HG03439 (cell line): ENCODE measurements around the gene SPTLC3.
A peak's percentile ranks its signal among the peaks of the same experiment; 100 is the strongest.

ENCODE experiments used
- ATAC-seq: cut with Tn5 transposase; IDR thresholded peaks from one replicate; pipeline ENCODE4 v1.9.1; 2021; ENCODE audit warnings: mild to moderate bottlenecking, moderate library complexity; ENCODE audit not compliant: unreplicated experiment

The SPTLC3 gene

GRCh38 chr20:12984069-12984765 is 24.6 kb upstream of the SPTLC3 start:
- ATAC-seq, result no peak

DNA sequence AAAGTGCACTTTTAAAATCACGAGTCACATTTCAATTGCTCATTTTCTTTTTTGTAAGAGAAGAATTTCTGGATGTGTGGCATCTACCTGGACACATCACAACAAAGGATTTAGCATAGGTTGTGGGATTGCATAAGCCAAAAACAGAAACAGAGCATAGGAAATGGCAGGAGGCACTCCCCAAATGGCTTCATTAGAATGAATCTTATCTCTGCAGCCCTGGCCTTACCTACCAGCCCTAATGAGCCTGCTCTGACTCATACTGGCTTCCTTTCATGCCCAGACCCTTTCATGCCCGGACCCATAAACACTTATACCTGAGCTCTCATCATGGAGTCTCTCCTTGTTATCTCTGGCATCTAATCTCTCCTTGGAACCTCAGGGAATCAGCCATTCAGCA is 23.9 kb upstream of the SPTLC3 start:
- no peak for ATAC-seq

- no peak for ATAC-seq
Observed at GRCh38 chr20:12987261-12987660, 21.5 kb upstream of the SPTLC3 start.

GRCh38 chr20:12989586-12990115 is 19.1 kb upstream of the SPTLC3 start:
- ATAC-seq, result no peak

DNA sequence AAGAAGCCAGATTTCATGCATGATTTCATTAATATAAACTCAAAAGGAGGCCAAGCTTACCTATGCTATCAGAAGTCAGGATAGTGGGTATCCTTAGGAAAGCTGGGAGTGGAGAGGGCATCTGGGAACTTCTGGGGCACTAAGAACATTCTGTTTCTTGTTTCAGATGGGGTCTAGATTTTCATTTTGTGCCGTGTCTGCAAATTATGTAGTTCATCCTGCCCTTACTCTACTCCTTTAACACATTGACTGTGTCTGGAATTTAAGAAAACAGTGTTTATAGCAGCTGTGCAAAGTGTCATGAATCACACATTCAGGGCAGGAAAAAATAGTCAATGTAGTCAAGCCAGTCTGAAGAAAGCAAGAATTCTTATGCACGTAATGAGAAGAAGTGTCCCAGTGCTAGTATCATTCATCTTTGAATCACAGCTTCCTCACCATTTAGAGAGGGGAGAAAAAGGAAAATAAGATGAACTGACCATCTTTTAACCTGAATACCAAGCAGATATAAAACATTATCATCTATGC is 11.6 kb upstream of the SPTLC3 start:
- no peak for ATAC-seq

DNA sequence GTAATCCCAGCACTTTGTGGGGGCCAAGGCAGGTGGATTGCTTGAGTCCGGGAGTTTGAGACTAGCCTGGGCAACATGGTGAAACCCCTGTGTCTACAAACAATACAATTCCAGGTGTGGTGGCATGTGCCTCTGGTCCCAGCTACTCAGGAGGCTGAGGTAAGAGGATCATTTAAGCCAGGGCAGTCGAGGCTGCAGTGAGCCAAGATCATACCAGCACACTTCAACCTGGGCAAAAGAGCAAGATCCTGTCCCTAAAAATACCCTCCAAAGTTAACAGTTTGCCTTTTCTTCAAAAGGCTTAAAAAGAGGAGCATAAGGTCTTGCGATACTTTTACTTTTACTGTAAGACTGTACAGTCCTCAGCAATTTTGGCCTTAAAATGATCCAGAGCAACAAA is 10.7 kb upstream of the SPTLC3 start:
- no peak for ATAC-seq

DNA sequence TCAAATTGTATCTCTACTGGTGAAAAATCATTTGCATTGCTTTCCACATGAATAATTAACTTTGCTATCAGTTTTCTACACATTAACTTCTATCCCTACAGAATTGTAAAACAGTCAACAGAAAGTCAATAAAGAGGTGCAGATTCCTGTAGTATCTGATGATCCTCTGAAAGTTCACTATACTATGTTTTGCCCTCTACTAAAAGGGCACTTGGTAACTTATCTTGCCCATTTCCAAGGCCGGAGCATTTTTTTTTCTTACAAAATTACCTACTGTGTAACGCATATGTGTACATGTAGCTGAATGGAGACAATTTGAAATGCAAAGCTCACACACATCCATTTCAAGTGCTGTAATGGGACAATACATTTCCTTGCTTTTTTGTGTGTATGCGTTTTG is 9.6 kb upstream of the SPTLC3 start:
- ATAC-seq, result no peak

DNA sequence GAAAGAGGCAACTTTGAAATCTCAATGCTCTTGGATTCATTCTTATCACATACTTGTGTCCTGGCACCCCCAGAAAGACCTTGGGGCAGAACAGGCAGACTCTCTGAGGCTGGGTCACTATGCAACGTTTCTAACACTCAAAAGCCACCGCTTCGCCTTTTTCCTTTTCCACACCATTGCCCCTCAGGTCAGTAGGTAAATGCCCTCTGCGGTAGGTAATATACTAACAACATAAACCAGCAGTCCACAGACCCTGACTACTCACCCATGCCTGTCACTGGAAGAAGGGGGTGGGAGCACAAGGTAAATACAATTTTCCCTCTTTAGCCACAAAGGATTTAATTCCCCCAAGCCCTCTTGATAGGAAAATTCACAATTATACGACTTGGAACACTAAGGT is 6.5 kb upstream of the SPTLC3 start:
- ATAC-seq, result no peak

DNA sequence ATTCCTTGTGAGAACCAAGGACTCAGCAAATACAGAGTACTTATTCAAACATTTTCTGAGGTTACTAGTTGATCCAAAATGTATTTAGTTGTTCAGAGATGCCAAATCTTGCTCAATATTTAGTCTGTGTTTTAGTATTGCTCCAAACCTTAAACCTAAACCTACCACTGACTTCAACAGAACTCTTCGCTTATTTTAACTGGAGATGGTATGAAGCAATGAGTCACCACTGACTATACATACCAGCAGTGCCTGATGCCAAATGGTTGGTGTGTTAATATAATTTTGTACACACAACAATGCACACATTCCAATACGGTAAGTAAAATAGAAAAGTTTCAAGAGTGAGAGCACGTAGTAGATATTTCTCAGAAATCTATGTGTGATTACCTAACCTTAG is 1.9 kb upstream of the SPTLC3 start:
- no peak for ATAC-seq

DNA sequence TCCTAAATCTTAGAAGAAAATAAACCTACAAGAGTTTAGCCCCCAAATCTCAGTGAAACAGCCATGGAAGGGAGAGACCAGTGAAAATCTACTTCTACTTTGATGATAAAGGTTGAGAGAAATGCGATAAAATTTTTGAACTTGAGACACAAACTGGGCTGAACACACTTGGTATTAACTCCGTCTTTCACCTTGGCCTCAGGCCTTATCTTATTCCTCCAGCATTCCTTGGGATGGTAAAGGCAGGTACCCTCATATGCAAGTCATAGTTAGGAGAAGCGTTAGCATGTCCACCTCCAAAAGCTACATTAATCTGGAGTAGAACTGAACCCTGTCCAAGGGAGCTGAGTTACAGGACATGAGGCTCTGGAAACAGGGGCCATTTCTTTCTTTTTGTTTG is 1.2 kb upstream of the SPTLC3 start:
- no peak for ATAC-seq

DNA sequence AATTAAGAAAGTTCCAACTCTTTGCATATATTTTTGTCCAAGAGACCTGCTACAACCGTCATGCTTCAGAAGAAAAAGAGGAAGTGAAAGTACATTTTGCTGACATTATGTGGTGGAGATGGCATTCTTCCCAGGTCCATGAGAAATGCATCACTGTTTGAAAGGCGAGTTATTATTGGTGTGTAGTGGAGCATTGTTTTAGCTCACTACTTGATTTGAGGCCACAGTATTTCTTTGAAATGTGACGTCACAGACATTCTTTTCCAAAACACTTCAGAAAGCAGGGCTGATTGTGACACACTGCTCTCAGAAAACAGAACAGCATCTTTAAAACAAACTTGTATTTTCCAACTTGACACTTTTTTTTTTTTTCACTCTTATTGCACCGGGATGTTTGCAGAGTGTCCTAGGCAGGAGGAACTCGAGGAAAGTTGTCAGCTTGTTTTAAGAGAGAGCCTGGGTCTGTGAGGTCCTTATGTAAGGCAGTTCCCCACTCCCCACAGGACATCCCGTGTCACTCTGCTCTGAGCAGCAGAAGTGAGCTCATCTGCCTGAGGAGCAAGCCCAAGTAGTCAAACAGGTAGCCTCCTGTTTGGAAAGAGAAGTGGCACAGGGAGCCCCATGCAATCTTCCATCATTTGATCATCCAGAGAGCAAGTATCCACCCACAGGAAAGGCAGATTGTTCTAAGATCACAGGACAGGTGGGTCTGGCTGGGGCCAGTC is 1.1 kb downstream of the SPTLC3 start:
- peak; percentile 89 for ATAC-seq

DNA sequence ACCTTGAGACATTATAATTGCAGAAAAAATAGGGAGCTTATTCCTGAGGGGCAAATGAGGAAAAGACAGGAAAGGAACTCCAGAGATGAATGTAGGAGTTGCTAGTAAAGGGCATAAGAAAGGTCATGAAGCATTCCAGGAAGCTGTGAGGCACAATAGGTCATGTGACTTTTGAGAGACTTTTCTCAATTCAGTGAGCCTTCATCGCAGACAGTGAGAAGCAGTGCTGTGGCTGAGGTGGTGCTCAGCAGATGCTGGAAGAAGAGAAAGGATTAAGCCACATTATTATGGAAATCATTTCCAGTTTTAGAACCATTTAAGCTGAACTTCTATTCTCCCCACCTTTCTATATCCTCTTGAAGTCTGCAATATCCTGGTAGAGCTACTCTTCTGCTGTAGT is 4.1 kb downstream of the SPTLC3 start:
- no peak for ATAC-seq

DNA sequence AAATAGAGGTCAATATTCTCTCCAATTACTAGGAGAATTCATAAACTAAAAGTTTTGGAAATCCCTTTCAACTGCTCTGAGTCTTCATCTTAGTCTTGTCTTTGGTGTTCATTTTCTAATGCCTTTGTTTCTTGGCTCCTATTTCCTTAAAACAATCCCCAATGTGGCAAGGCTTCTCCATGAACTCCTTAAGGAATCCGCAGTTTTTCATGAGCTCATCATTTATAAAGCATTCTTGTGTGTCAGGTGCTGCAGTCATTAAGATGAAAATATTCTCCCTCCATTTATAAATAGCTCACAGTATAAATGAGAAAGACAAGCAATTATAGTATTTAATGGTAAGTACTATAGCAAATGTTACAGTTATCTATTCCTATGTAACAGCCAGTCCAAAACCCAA is 4.6 kb downstream of the SPTLC3 start:
- no peak for ATAC-seq

DNA sequence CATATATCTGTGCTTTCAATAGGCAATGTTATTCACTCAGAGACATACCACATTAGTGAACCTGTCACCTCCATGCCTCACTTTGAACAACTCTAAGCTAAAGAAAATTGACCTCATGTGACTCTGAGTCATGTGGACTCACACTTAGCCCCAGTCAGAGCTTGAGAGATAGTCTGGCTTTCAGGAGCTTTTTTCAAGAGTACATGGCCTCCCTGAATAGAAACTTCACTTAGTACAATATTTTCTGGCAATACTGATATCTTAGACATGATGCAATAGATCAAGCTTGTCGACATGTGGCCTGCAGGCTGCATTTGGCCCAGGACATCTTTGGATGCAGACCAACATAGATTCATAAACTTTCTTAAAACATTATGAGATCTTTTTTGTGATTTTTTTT is 8.5 kb downstream of the SPTLC3 start:
- no peak for ATAC-seq

GRCh38 chr20:13017883-13018535 is 9.2 kb downstream of the SPTLC3 start:
- ATAC-seq, result no peak

DNA sequence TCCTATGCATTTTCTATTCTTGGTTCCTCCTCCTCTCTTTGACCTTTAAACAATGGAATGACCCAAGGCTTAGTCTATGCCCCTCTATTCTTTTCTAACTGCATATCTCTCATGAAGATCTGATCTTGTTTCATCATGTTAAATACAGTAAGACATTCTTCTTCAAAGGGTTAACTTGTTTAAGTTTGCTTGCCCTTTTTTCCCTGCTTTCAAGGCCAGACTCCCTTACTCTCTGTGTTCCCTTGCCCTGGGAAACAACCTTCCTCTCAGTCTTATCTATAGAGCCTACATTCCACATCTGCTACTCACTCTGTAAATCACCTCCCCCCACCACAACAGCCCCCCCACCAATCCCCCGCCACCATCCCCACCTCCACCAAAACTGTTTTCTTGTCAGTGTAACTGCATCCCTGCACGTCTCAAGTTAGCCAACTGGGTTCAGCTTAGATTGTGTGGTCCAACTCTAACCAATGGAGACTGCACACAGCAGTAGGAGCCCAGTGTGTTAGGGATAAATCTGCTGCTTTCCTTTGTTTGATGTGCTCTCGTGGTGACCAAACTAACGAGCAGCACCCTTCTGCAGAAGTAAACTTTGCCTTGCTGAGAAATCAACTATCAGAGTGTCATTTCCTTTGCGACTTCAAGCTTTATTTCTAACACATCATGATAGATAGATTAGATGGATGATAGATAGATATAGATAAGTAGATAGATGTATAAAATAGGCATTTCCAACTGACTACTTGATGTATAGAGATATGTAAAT is 12.6 kb downstream of the SPTLC3 start:
- ATAC-seq, result no peak

- ATAC-seq, result no peak
Observed at GRCh38 chr20:13022401-13023155, 13.8 kb downstream of the SPTLC3 start.

DNA sequence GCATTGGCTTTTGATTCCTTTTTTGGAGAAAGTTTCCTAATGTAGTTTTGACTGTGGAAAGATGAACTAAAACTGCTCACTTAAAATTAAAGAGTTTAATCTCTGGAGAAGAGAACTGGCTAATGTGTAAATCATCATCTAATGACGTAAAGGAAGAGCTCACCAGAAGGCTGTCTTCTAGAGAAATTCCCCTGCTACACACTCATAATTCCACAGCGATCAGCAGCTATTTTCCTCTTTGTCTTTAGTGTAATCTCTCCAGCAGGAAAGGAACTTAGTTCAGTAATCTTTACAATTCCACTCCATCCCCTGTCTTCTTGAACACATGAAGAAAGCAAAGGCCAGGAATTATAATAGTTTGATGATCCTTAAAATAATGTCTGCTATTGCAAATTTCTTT is 15.8 kb downstream of the SPTLC3 start:
- ATAC-seq, result no peak

GRCh38 chr20:13025181-13025580 is 16.4 kb downstream of the SPTLC3 start:
- no peak for ATAC-seq

DNA sequence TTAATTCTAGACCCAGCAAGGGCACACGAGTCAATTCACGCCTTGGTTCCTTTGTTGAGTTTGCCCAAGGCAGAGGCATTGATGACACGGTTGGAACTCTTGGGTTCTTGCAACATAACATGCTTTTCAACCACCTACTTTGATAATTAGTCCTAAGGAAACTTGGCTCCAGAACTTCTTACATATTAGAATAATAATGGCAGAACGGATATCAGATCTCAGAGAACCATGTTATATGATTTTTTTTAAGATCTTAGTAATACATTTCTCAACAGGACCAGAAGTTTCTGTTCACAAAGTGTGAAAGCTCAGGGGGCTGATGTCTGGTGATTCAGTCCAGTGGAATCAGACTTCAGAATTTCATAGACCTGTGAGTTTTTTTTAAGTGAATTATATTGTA is 19.2 kb downstream of the SPTLC3 start:
- no peak for ATAC-seq
